Stimulated activated CD4-positive, alpha-beta T cell treated with anti-CD3 and anti-CD28 coated beads, Interleukin-15, amount 100 ng/mL, for 48 hours (primary cell): ENCODE data around the gene CHADL.
"Not testable (repeated sequence)": the region's sequence is repeated elsewhere in the genome, so short reads cannot be mapped to it uniquely, and the experiment has no call there.

Experiments
- DNase-seq, 2 donors: peaks; one replicate each; pipeline ENCODE4 v3.0.0-alpha.2; 2020; ENCODE audit warnings: low read depth in 2 of 2

CHADL gene

GRCh38 chr22:41191467-41191866 lies 49.3 kb downstream of the CHADL start:
- DNase-seq = no peak

- no peak for DNase-seq
Measured at GRCh38 chr22:41184679-41185078, 56.1 kb downstream of the CHADL start.

GRCh38 chr22:41181349-41182241 lies 59.1 kb downstream of the CHADL start:
- DNase-seq = no peak

- DNase-seq = no peak
Measured at GRCh38 chr22:41180926-41181325, 59.8 kb downstream of the CHADL start.

- DNase-seq = not testable (repeated sequence)
Measured at GRCh38 chr22:41180362-41180761, 60.4 kb downstream of the CHADL start.
